K562 (cell line): ENCODE measurements around the gene ADAMTSL3. TPM values are rescaled to one million over a fixed set of nuclear protein-coding genes. Genes with fewer than 3 reads are reported as not detected.

Source experiments
- ATAC-seq: fragments of 200-7000 bp; cut with Tn5 transposase; 3 replicates; pipeline ENCODE4 v1.9.1; 2020; ENCODE audit warnings: moderate library complexity
- BruUV-seq: library from RNA; stranded (reverse); fragments of 400-500 nt; replicated peaks from 2 replicates; lab custom pipeline; 2021; lab: Mats Ljungman, UMichigan
- CTCF ChIA-PET: fragments of 300-600 bp; formaldehyde crosslinking; extraction: SDS; loops from one replicate; lab custom pipeline; 2021; ENCODE audit warnings: low intra/inter-chr PET ratio; lab: Yijun Ruan, JAX
- POLR2A ChIA-PET: fragments of 300-600, 350-650 bp; sonication (Branson Sonifier 250); formaldehyde crosslinking; extraction: SDS; loops from one replicate; lab custom pipeline; 2021; ENCODE audit warnings: antibody characterized with exemption, inconsistent platforms; lab: Yijun Ruan, JAX
- DNase-seq, 4 experiments: peaks; one replicate each; pipeline versions ENCODE4 v3.0.0 to v3.0.0-alpha.2; 2011 to 2018; ENCODE audit warnings: low spot score in 3 of 4, mixed read lengths in 3 of 4; ENCODE audit errors: extremely low read depth in 1 of 4
- FAIRE-seq: peaks from 2 replicates; lab custom pipeline; 2011; peaks lifted over from hg19 to GRCh38; lab: Jason Lieb, UNC
- H2AFZ ChIP-seq: 2 replicates; pipeline ENCODE4 v1.6.0; 2011; ENCODE audit warnings: low read depth, low read length, control low read depth, inconsistent platforms
- H3K27ac ChIP-seq: fragments of 200-600 bp; 3 replicates; pipeline ENCODE4 v1.8.0; 2011; ENCODE audit warnings: low read depth, mild to moderate bottlenecking, control low read depth, inconsistent platforms, low read length, moderate library complexity, mixed read lengths; ENCODE audit errors: extremely low read depth
- H3K27me3 ChIP-seq, 2 experiments: fragments of 300-600 bp in 1 of 2; 2 replicates in 1 of 2; 3 replicates in 1 of 2; pipeline versions ENCODE4 v1.6.0 to v1.8.0; 2011; ENCODE audit warnings: inconsistent platforms in 2 of 2, low read length in 2 of 2, mild to moderate bottlenecking in 1 of 2, mixed read lengths in 1 of 2, moderate library complexity in 1 of 2; ENCODE audit not compliant: control insufficient read depth in 2 of 2, insufficient read depth in 2 of 2
- H3K36me3 ChIP-seq: fragments of 300-600 bp; 3 replicates; pipeline ENCODE4 v1.8.0; 2011; ENCODE audit warnings: mild to moderate bottlenecking, low read length, inconsistent platforms; ENCODE audit not compliant: control insufficient read depth, insufficient read depth
- H3K4me1 ChIP-seq, 2 experiments: fragments of 200-600 bp in 1 of 2; replicated peaks in 1 of 2; 2 replicates in 1 of 2; 3 replicates in 1 of 2; pipeline versions ENCODE4 v1.5.1 to v1.8.0; 2011; ENCODE audit warnings: inconsistent platforms in 2 of 2, low read length in 2 of 2, mild to moderate bottlenecking in 1 of 2, mixed read lengths in 1 of 2, moderate library complexity in 1 of 2; ENCODE audit not compliant: control insufficient read depth in 2 of 2, insufficient read depth in 2 of 2
- H3K4me2 ChIP-seq: 2 replicates; pipeline ENCODE4 v1.6.1; 2011; ENCODE audit warnings: low read length, control low read depth, inconsistent platforms, mixed read lengths; ENCODE audit not compliant: insufficient read depth
- H3K4me3 ChIP-seq: fragments of 200-600 bp; sonication (generic), shearing (Covaris generic); 2 replicates; pipeline ENCODE4 v1.5.1; 2016; ENCODE audit warnings: control low read depth, inconsistent platforms
- H3K79me2 ChIP-seq: fragments of 200-600 bp; 3 replicates; pipeline ENCODE4 v1.8.0; 2011; ENCODE audit warnings: low read length, inconsistent platforms; ENCODE audit not compliant: control insufficient read depth, insufficient read depth
- H3K9ac ChIP-seq, 2 experiments: 2 replicates each; pipeline versions ENCODE4 v1.6.0 to v1.6.1; 2011; ENCODE audit warnings: low read depth in 2 of 2, low read length in 2 of 2, control low read depth in 1 of 2, inconsistent platforms in 1 of 2, mild to moderate bottlenecking in 1 of 2, mixed read lengths in 1 of 2; ENCODE audit not compliant: insufficient read depth in 1 of 2
- H3K9me1 ChIP-seq: one replicate; pipeline ENCODE4 v1.6.0; 2011; ENCODE audit warnings: inconsistent platforms, mild to moderate bottlenecking, low read length, moderate library complexity; ENCODE audit not compliant: control insufficient read depth, insufficient read depth
- H3K9me3 ChIP-seq: replicated peaks from 2 replicates; pipeline ENCODE4 v1.5.1; 2011; ENCODE audit warnings: low read depth, low read length, inconsistent platforms; ENCODE audit not compliant: control insufficient read depth, insufficient read depth
- H4K20me1 ChIP-seq: replicated peaks from 2 replicates; pipeline ENCODE4 v1.6.1; 2011; ENCODE audit warnings: low read length, inconsistent platforms, mixed read lengths; ENCODE audit not compliant: control insufficient read depth, insufficient read depth
- POLR3G ChIP-seq: IDR thresholded peaks from 2 replicates; pipeline ENCODE4 v1.6.1; 2011; ENCODE audit not compliant: insufficient read length, insufficient replicate concordance; ENCODE audit errors: extremely low read depth
- SETDB1 ChIP-seq: IDR thresholded peaks from one replicate; pipeline ENCODE4 v1.6.1; 2012; ENCODE audit warnings: low read length, control low read depth, inconsistent platforms
- SIRT6 ChIP-seq: IDR thresholded peaks from one replicate; pipeline ENCODE4 v1.6.1; 2012; ENCODE audit warnings: low read depth, mild to moderate bottlenecking, control low read depth, inconsistent platforms, low read length, moderate library complexity
- SMC3 ChIP-seq: conservative IDR thresholded peaks from 2 replicates; pipeline ENCODE4 v1.6.1; 2011; ENCODE audit warnings: low read depth, low read length, improper control_type of control experiment; ENCODE audit not compliant: insufficient read depth
- in situ Hi-C: fragments of 300-500 bp; cut with MboI; formaldehyde crosslinking; loops from 4 replicates; pipeline ENCODE4 v1.15.0; 2018; ENCODE audit warnings: inconsistent platforms, mixed read lengths
- intact Hi-C: fragments of 100-400 bp; cut with micrococcal nuclease; formaldehyde crosslinking; loops from 2 replicates; pipeline ENCODE4 v1.14.2; 2022
- polyA plus RNA-seq, 8 experiments: library from polyadenylated mRNA; depleted of rRNA in 4 of 8; stranded (reverse) in 5 of 8; unstranded in 3 of 8; fragments of >200 nt; fragmentation: Nextera tagmentation in 2 of 8; fragmentation: Illumina TruSeq in 1 of 8; extraction: Ambion mirVana in 2 of 8; extraction: Trizol in 1 of 8; gene quantifications; 2 replicates each; pipeline versions ENCODE4 v1.2.1 to v1.2.3, GENCODE V29; 2011 to 2014; ENCODE audit warnings: inconsistent platforms in 1 of 8, missing spikeins in 1 of 8
- total RNA-seq, 7 experiments: library from RNA; depleted of rRNA in 6 of 7; stranded (reverse); fragments of >200 nt in 6 of 7; fragmentation: Illumina TruSeq in 2 of 7; extraction: Trizol in 2 of 7; gene quantifications; 2 replicates each; pipeline versions ENCODE4 v1.2.1 to v1.2.3, GENCODE V29; 2011 to 2021; ENCODE audit warnings: low replicate concordance in 1 of 7
- TF ChIP-seq, protein P1 (sequence below): sonication (generic); formaldehyde crosslinking; IDR thresholded peaks from 2 replicates; pipeline ENCODE4 v1.8.0; 2023; ENCODE audit warnings: mild to moderate bottlenecking, missing genetic modification reagents
- TF ChIP-seq, protein P2 (sequence below), 3 experiments: fragments of 200-800 bp in 1 of 3; sonication (Bioruptor generic) in 1 of 3; sonication (generic) in 1 of 3; formaldehyde crosslinking in 1 of 3; IDR thresholded peaks; 2 replicates each; pipeline versions ENCODE4 v1.6.1 to v1.8.0; 2016 to 2022; ENCODE audit warnings: mild to moderate bottlenecking in 2 of 3, missing compliant biosample characterization in 2 of 3, missing genetic modification characterization in 2 of 3, missing genetic modification reagents in 1 of 3
- TF ChIP-seq, protein P3 (sequence below): fragments of 250-450 bp; sonication (Bioruptor Pico); IDR thresholded peaks from 2 replicates; pipeline ENCODE4 v1.5.1; 2021; ENCODE audit warnings: mild to moderate bottlenecking
- TF ChIP-seq, protein P4 (sequence below), 3 experiments: fragments of 200-800 bp in 1 of 3; fragments of 250-450 bp in 1 of 3; fragments of 450-650 bp in 1 of 3; sonication (Bioruptor Pico) in 1 of 3; sonication (Bioruptor generic) in 1 of 3; formaldehyde crosslinking in 1 of 3; IDR thresholded peaks; 2 replicates each; pipeline versions ENCODE4 v1.6.1 to v1.8.0; 2016 to 2022; ENCODE audit warnings: mild to moderate bottlenecking in 2 of 3, missing genetic modification characterization in 2 of 3, missing compliant biosample characterization in 1 of 3, moderate library complexity in 1 of 3

ADAMTSL3 gene
- total and polyA plus RNA-seq, 9 of the 15 experiments (the other 6 are each of a cell fraction or from before 2014, with no cell fraction given), result 0.01 to 0.18 (median 0.07) TPM; not detected in 3

DNA sequence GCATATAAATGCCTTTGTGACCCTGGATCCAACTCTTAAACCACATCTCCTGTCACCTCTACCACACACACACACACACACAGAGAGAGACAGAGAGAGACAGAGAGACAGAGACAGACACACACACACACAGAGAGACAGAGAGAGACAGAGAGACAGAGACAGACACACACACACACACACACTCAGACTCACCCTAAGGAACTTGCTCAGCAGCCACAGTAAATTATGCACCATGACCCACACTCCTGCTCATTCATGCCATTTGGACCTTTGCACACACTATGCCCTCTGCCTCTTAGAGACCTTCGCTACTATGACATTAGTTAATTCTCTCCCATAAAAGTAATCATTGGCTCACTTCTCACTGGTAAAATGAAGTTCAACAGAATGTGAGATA, 275.7 kb downstream of the ADAMTSL3 start (continued):
- TF ChIP-seq, protein P1, sequence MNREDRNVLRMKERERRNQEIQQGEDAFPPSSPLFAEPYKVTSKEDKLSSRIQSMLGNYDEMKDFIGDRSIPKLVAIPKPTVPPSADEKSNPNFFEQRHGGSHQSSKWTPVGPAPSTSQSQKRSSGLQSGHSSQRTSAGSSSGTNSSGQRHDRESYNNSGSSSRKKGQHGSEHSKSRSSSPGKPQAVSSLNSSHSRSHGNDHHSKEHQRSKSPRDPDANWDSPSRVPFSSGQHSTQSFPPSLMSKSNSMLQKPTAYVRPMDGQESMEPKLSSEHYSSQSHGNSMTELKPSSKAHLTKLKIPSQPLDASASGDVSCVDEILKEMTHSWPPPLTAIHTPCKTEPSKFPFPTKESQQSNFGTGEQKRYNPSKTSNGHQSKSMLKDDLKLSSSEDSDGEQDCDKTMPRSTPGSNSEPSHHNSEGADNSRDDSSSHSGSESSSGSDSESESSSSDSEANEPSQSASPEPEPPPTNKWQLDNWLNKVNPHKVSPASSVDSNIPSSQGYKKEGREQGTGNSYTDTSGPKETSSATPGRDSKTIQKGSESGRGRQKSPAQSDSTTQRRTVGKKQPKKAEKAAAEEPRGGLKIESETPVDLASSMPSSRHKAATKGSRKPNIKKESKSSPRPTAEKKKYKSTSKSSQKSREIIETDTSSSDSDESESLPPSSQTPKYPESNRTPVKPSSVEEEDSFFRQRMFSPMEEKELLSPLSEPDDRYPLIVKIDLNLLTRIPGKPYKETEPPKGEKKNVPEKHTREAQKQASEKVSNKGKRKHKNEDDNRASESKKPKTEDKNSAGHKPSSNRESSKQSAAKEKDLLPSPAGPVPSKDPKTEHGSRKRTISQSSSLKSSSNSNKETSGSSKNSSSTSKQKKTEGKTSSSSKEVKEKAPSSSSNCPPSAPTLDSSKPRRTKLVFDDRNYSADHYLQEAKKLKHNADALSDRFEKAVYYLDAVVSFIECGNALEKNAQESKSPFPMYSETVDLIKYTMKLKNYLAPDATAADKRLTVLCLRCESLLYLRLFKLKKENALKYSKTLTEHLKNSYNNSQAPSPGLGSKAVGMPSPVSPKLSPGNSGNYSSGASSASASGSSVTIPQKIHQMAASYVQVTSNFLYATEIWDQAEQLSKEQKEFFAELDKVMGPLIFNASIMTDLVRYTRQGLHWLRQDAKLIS (CRISPR knock-in tag), result no peak
- TF ChIP-seq SMC3 (no peak), SIRT6 (no peak), SETDB1 (no peak)

DNA sequence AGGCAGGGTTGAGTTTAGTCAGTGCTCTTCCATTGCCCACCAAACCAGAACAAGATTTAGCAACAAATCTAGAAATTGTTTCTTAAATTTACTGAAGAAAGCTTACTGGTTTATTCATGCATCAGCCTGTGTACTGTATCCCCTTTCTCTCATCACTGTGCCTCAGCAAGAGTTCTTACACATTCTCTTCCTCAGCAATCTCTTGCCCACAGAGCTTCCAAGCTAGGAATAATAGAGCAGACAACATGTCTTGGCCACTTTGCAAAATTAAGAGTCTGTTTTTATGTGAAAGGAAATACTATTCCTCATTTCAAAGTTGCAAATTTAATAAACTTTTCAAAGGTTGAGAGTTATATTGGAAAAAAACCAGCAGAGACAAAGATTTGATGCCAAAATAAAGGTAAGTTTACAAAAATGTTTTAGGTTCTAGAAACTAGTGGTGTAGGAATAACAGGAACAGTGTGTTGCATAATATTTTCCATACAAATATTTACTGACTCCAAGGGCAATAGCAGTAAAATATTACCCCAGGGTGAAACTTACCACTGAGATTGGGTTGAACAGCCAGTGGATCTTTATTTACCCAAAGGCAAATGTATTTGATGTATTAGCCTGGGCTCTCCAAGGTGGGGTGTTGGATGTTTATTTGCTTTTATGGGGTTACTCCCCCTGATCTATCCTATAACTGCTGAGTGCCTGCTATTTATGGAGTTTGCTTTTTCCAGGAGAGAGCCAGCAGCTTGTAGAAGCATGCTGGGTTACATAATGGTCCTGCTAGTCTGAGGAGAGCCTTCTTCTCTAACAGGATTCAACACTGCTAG, 276.7 kb downstream of the ADAMTSL3 start:
- DNase-seq, result no peak
- H3K36me3 ChIP-seq, result no peaks in the 10 kb centered on the region
- no peak overlapping the region for H3K9ac ChIP-seq
- no peaks in the 10 kb centered on the region for H3K9me3 ChIP-seq
- BruUV-seq, result no TSS peak
- H2AFZ ChIP-seq, result no peak overlapping the region
- no peaks in the 10 kb centered on the region for H3K79me2 ChIP-seq
- FAIRE-seq, result no peak
- no peaks in the 10 kb centered on the region for H4K20me1 ChIP-seq
- no peak for ATAC-seq
- no peak overlapping the region for H3K4me3 ChIP-seq
- no peaks in the 10 kb centered on the region for H3K9me1 ChIP-seq
- ChIA-PET CTCF (no interaction called here), POLR2A (interaction anchor here (1.1 kb wide), 1 partner anchor 9 kb away, joined by 3 read pairs; no protein-coding TSS in a partner anchor)
- H3K27me3 ChIP-seq, result no peaks in the 10 kb centered on the region
- no peaks in the 10 kb centered on the region for H3K4me1 ChIP-seq
- H3K27ac ChIP-seq, result no peak overlapping the region
- no peak overlapping the region for H3K4me2 ChIP-seq
- in situ Hi-C loops (no loop called here), intact Hi-C loops (no loop called here)
- TF ChIP-seq, protein P2, sequence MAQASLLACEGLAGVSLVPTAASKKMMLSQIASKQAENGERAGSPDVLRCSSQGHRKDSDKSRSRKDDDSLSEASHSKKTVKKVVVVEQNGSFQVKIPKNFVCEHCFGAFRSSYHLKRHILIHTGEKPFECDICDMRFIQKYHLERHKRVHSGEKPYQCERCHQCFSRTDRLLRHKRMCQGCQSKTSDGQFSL (CRISPR knock-in tag; IDR thresholded peaks at IDR 0.05), result no peak
- TF ChIP-seq, protein P2 (tag; IDR thresholded peaks at IDR 0.05), result no peak
- TF ChIP-seq, protein P3, sequence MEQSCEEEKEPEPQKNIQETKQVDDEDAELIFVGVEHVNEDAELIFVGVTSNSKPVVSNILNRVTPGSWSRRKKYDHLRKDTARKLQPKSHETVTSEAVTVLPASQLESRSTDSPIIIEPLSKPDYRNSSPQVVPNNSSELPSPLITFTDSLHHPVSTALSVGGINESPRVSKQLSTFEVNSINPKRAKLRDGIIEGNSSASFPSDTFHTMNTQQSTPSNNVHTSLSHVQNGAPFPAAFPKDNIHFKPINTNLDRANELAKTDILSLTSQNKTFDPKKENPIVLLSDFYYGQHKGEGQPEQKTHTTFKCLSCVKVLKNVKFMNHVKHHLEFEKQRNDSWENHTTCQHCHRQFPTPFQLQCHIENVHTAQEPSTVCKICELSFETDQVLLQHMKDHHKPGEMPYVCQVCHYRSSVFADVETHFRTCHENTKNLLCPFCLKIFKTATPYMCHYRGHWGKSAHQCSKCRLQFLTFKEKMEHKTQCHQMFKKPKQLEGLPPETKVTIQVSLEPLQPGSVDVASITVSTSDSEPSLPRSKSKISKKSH (CRISPR knock-in tag), result no peak
- no peak for TF ChIP-seq POLR3G
- TF ChIP-seq, protein P4, sequence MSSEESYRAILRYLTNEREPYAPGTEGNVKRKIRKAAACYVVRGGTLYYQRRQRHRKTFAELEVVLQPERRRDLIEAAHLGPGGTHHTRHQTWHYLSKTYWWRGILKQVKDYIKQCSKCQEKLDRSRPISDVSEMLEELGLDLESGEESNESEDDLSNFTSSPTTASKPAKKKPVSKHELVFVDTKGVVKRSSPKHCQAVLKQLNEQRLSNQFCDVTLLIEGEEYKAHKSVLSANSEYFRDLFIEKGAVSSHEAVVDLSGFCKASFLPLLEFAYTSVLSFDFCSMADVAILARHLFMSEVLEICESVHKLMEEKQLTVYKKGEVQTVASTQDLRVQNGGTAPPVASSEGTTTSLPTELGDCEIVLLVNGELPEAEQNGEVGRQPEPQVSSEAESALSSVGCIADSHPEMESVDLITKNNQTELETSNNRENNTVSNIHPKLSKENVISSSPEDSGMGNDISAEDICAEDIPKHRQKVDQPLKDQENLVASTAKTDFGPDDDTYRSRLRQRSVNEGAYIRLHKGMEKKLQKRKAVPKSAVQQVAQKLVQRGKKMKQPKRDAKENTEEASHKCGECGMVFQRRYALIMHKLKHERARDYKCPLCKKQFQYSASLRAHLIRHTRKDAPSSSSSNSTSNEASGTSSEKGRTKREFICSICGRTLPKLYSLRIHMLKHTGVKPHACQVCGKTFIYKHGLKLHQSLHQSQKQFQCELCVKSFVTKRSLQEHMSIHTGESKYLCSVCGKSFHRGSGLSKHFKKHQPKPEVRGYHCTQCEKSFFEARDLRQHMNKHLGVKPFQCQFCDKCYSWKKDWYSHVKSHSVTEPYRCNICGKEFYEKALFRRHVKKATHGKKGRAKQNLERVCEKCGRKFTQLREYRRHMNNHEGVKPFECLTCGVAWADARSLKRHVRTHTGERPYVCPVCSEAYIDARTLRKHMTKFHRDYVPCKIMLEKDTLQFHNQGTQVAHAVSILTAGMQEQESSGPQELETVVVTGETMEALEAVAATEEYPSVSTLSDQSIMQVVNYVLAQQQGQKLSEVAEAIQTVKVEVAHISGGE (CRISPR knock-in tag; IDR thresholded peaks at IDR 0.05), result no peak
